Activated CD8-positive, alpha-beta memory T cell treated with anti-CD3 and anti-CD28 coated beads for 4 hours (primary cell): ENCODE results near the gene SOD3.

ENCODE experiments used
- DNase-seq, 2 donors: peaks; one replicate each; pipeline ENCODE4 v3.0.0-alpha.2; 2020; ENCODE audit warnings: low read depth in 2 of 2

The SOD3 gene

GRCh38 chr4:24794916-24795665 is at the start of gene SOD3:
Gene SOD3 (plus strand): TSS chr4:24795573. CDS start chr4:24799522, 3,949 bp downstream.
- DNase-seq, result no peak

GRCh38 chr4:24747234-24747975 is 48.0 kb upstream of the SOD3 start:
- no peak for DNase-seq

- DNase-seq, result no peak
Observed at GRCh38 chr4:24748023-24748422, 47.4 kb upstream of the SOD3 start.

GRCh38 chr4:24748758-24749350 is 46.5 kb upstream of the SOD3 start:
- no peak for DNase-seq

GRCh38 chr4:24750106-24750505 is 45.3 kb upstream of the SOD3 start:
- no peak for DNase-seq

GRCh38 chr4:24751926-24752539 is 43.3 kb upstream of the SOD3 start:
- no peak for DNase-seq

- no peak for DNase-seq
Observed at GRCh38 chr4:24753519-24753918, 41.9 kb upstream of the SOD3 start.

GRCh38 chr4:24754571-24754970 is 40.8 kb upstream of the SOD3 start:
- DNase-seq, result no peak

GRCh38 chr4:24763631-24764297 is 31.6 kb upstream of the SOD3 start:
- no peak for DNase-seq

GRCh38 chr4:24764345-24764744 is 31.0 kb upstream of the SOD3 start:
- DNase-seq, result no peak

- no peak for DNase-seq
Observed at GRCh38 chr4:24765376-24765988, 29.9 kb upstream of the SOD3 start.

GRCh38 chr4:24768006-24768405 is 27.4 kb upstream of the SOD3 start:
- DNase-seq, result no peak

- no peak for DNase-seq
Observed at GRCh38 chr4:24768604-24769003, 26.8 kb upstream of the SOD3 start.

GRCh38 chr4:24769571-24769970 is 25.8 kb upstream of the SOD3 start:
- no peak for DNase-seq

GRCh38 chr4:24770032-24770584 is 25.3 kb upstream of the SOD3 start:
- no peak for DNase-seq

GRCh38 chr4:24770667-24771066 is 24.7 kb upstream of the SOD3 start:
- no peak for DNase-seq

GRCh38 chr4:24771241-24771640 is 24.1 kb upstream of the SOD3 start:
- DNase-seq, result no peak

GRCh38 chr4:24772061-24772705 is 23.2 kb upstream of the SOD3 start:
- DNase-seq, result no peak

GRCh38 chr4:24772952-24773351 is 22.4 kb upstream of the SOD3 start:
- DNase-seq, result no peak

GRCh38 chr4:24774452-24774851 is 20.9 kb upstream of the SOD3 start:
- DNase-seq, result no peak
